ENCODE data around the gene ZNF723.

The ZNF723 gene

GRCh38 chr19:22893855-22894270 lies 61.8 kb downstream of the ZNF723 start:
- Histone ChIP-seq H3K9me3 (ENCODE audit: insufficient read depth, low read depth, low read length) (peaks cover 82% of the 10 kb centered on the region), H3K4me3 (ENCODE audit: low read length) (no peak overlapping the region)
- 95% methylated on average over 35 of the region's 35 CpGs for WGBS

GRCh38 chr19:22901431-22902130 lies 69.5 kb downstream of the ZNF723 start:
- H3K27me3 ChIP-seq (ENCODE audit: insufficient read depth, low read length), result no peaks in the 10 kb centered on the region
- H3K4me3 ChIP-seq (ENCODE audit: low read length), result no peak overlapping the region
- no peaks in the 10 kb centered on the region for H3K36me3 ChIP-seq (ENCODE audit: insufficient read depth, low read length)
- no peaks in the 10 kb centered on the region for H3K4me1 ChIP-seq (ENCODE audit: insufficient read depth, low read length)
- peaks cover 87% of the 10 kb centered on the region for H3K9me3 ChIP-seq (ENCODE audit: insufficient read depth, low read depth, low read length)
- no peak overlapping the region for H3K27ac ChIP-seq (ENCODE audit: low read depth, low read length)
- no peak overlapping the region for H3K9ac ChIP-seq (ENCODE audit: low read depth, low read length)
- WGBS, result 95% methylated on average over 47 of the region's 47 CpGs

More at GRCh38 chr19:22893855-22894270, 61.8 kb downstream of the ZNF723 start:
- no peaks in the 10 kb centered on the region for H3K27me3 ChIP-seq (ENCODE audit: insufficient read depth, low read length)
- no peak overlapping the region for H3K9ac ChIP-seq (ENCODE audit: low read depth, low read length)
- H3K36me3 ChIP-seq (ENCODE audit: insufficient read depth, low read length), result no peaks in the 10 kb centered on the region
- no peak overlapping the region for H3K27ac ChIP-seq (ENCODE audit: low read depth, low read length)
- no peaks in the 10 kb centered on the region for H3K4me1 ChIP-seq (ENCODE audit: insufficient read depth, low read length)
